Measurements from ENCODE around the gene PYM1.
A peak's percentile ranks its signal among the peaks of the same experiment; 100 is the strongest.

Gene PYM1

GRCh38 chr12:55927588-55928502, at the start of gene PYM1:
PYM1 (minus strand) TSS chr12:55927894; CDS start chr12:55927761, 133 bp downstream.
- in situ Hi-C loops (cut with HindIII; ENCODE audit: low pct_ligation_motif_present, low sequenced_read_pairs) = no loop called here

DNA sequence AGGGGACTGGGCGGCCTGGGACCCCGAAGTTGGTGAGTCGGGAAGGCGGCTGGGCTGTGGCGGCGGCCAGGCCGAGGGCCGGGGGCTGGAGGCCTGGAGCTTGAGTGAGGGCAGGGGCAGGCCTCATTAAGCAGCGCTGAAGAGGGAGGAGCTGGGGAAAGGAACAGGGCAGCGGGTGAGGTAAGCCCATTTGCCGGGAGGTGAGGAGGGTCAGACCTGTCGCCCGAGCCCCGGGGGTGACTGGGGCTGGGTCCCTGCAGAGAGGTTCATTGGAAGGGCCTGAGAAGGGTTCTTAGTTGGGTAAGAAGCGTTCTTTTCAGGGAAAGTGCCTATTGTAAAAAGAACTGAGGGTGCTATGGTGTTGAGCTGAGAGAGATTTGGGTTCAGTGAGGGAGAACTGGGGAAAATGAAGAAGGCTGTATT, 46.6 kb upstream of the PYM1 start:
- in situ Hi-C loops (cut with HindIII; ENCODE audit: low pct_ligation_motif_present, low sequenced_read_pairs) = no loop called here
- TF ChIP-seq, protein P1, sequence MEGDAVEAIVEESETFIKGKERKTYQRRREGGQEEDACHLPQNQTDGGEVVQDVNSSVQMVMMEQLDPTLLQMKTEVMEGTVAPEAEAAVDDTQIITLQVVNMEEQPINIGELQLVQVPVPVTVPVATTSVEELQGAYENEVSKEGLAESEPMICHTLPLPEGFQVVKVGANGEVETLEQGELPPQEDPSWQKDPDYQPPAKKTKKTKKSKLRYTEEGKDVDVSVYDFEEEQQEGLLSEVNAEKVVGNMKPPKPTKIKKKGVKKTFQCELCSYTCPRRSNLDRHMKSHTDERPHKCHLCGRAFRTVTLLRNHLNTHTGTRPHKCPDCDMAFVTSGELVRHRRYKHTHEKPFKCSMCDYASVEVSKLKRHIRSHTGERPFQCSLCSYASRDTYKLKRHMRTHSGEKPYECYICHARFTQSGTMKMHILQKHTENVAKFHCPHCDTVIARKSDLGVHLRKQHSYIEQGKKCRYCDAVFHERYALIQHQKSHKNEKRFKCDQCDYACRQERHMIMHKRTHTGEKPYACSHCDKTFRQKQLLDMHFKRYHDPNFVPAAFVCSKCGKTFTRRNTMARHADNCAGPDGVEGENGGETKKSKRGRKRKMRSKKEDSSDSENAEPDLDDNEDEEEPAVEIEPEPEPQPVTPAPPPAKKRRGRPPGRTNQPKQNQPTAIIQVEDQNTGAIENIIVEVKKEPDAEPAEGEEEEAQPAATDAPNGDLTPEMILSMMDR (IDR thresholded peaks at IDR 0.05; ENCODE audit: low read depth, low read length, missing control alignments) = no peak
- peak overlapping the region; percentile 95 for H3K4me3 ChIP-seq (ENCODE audit: low read depth, low read length)
- H3K27me3 ChIP-seq (replicated peaks) = no peaks in the 10 kb centered on the region
- H3K27ac ChIP-seq = peak overlapping the region; percentile 90
- peaks cover 2% of the 10 kb centered on the region for H3K36me3 ChIP-seq (replicated peaks)
- DNase-seq = peak; percentile 32

More at GRCh38 chr12:55927588-55928502, at the start of gene PYM1:
- Histone ChIP-seq H3K4me3 (ENCODE audit: low read depth, low read length) (peak within 1 kb of the TSS; percentile 94), H3K27ac (peak within 1 kb of the TSS; percentile 76), H3K36me3 (replicated peaks) (no peaks in the 10 kb centered on the region), H3K27me3 (replicated peaks) (no peaks in the 10 kb centered on the region)
- TF ChIP-seq, protein P1 (IDR thresholded peaks at IDR 0.05; ENCODE audit: low read depth, low read length, missing control alignments) = no peak
- DNase-seq = peak; percentile 58

DNA sequence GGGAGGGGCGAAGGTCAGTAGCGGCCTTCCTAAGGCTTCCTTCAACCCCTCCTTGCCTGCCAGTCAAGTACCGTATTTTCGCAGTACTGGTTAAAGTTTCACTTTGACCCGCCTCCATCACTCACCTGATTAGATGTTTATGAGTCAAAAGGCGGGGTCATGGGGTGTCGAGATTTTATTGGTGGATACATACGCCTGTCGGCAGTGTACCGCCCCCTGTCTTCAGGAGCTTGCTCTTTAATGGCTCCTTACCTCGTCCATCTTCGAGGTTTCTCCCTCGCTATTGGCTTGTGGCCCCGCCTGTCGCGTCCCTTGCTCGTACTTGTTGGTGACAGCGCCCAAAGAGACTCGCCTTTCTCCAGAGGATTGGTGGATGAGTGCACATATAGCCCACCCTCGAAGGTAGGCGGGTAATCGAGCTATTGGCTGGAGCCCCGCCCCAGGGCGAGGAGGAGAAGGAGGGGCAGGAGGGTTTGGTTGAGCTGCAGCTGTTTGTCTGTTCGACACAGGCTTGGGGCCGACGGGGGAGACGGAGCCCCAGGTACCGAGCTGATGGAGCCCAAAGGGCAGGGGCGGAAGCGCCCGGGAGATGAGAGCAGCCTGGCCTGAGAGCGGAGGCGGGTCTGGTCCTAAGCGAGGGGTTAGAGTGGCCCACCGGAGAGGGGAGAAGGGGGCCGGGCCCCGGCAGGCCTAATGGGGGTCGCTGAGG, 46.1 kb upstream of the PYM1 start, which contains the start of gene RAB5B:
Gene RAB5B (plus strand): TSS at position 480 of the 709 bp plus-strand sequence. CDS start 12,883 bp downstream, outside the sequence.
- TF ChIP-seq, protein P1 (IDR thresholded peaks at IDR 0.05; ENCODE audit: low read depth, low read length, missing control alignments) = no peak
- H3K36me3 ChIP-seq (replicated peaks) = no peaks in the 10 kb centered on the region
- peak within 1 kb of the TSS; percentile 92 for H3K27ac ChIP-seq
- peak; percentile 100 for DNase-seq
- peak within 1 kb of the TSS; percentile 95 for H3K4me3 ChIP-seq (ENCODE audit: low read depth, low read length)
- H3K27me3 ChIP-seq (replicated peaks) = no peaks in the 10 kb centered on the region
- in situ Hi-C loops (cut with HindIII; ENCODE audit: low pct_ligation_motif_present, low sequenced_read_pairs) = no loop called here

DNA sequence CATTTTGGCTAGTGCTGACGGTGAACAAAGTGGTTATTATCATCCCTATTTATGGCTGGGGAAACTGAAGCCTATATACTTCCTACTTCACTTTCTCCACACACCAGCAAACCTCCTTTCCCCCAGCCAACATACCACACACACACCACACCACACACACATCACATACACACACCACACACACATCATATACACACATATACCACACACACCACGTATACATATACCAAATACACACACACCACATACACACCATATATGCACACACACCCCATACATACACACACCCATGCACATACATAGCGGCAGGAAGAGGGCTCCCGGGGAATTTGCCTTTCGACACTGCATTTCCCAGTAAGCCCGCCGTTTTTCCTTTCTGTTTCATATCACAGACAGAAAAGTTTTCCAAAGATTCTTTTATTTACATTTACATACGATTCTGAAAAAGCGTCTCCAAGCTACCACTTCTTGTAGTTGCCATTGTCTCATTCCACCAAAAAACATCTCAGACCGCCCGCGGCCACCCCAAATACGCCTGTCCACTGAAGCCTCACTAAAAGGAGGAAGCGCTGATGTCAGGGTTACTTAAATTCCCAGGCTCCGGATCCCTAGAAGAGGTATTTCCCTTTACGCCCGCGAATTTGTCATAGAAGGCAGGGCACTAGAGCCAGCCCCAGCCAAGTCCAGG, 45.4 kb upstream of the PYM1 start:
- Histone ChIP-seq H3K4me3 (ENCODE audit: low read depth, low read length) (peak overlapping the region; percentile 66), H3K27me3 (replicated peaks) (no peaks in the 10 kb centered on the region), H3K27ac (peak overlapping the region; percentile 92), H3K36me3 (replicated peaks) (no peaks in the 10 kb centered on the region)
- TF ChIP-seq, protein P1 (IDR thresholded peaks at IDR 0.05; ENCODE audit: low read depth, low read length, missing control alignments) = no peak
- in situ Hi-C loops (cut with HindIII; ENCODE audit: low pct_ligation_motif_present, low sequenced_read_pairs) = no loop called here
- DNase-seq = peak; percentile 46

GRCh38 chr12:55972456-55972855, 44.8 kb upstream of the PYM1 start:
- Histone ChIP-seq H3K4me3 (ENCODE audit: low read depth, low read length) (peak overlapping the region; percentile 66), H3K27ac (peak overlapping the region; percentile 92), H3K36me3 (replicated peaks) (no peaks in the 10 kb centered on the region), H3K27me3 (replicated peaks) (no peaks in the 10 kb centered on the region)
- DNase-seq = no peak
- in situ Hi-C loops (cut with HindIII; ENCODE audit: low pct_ligation_motif_present, low sequenced_read_pairs) = no loop called here
- TF ChIP-seq, protein P1 (IDR thresholded peaks at IDR 0.05; ENCODE audit: low read depth, low read length, missing control alignments) = no peak

Data from brain microvascular endothelial cell (primary cell).